Measurements from ENCODE around the gene SLC7A9. TPM values are rescaled to one million over a fixed set of nuclear protein-coding genes. Genes with fewer than 3 reads are reported as not detected.

SLC7A9 gene
- polyA plus RNA-seq, 1 donor, result 60.9 TPM

DNA sequence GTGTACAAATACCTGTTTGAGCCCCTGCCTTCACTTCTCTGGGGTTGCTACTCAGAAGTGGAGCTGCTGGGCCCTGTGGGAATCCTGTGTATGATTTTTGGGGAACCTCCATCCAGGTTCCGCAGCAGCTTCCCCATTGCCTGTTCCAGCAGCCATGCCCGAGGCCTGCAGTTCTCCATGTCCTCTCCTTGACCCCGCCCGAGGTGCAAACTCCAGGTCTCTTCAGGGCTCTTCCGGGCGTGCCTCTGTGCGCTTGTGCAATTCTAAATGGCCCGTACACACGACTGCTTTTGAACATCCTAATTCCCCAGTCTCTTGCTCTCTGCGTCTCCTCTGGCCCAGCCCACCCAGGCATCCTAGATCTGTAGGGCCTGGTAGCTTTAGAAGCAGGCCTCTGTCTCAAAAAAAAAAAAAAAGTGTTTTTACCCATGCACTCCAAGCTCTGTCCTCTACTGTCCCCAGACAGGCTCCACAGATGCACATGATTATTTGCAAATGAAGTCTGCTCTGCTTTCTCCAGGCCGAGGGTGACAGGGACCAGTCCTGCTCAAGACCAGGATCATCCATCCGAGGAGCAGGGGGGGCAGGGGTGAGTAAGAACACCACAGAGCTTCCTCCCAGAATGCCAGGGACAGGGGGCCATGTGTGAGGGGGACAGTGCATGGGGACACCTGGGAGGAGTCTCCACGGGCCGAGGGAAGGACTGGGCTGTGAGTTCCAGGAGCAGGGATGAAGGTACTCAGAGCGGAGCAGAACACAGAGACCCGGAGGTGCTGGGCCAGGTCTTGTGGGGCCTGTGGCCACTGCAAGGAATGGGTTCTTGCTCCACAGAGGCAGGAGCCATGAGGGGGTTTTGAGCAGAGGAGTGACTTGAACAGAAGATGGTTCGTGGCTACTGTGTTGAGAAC lies 51.7 kb downstream of the SLC7A9 start:
- Histone ChIP-seq H3K27ac (ENCODE audit: low read length) (no peak overlapping the region), H3K4me1 (ENCODE audit: control insufficient read depth, insufficient read depth, low read length) (peaks cover 3% of the 10 kb centered on the region), H3K4me3 (ENCODE audit: low read length) (no peak overlapping the region), H3K9me3 (ENCODE audit: control insufficient read depth, low read depth, low read length) (no peaks in the 10 kb centered on the region), H3K27me3 (ENCODE audit: control insufficient read depth, insufficient read depth, low read length) (no peaks in the 10 kb centered on the region), H3K36me3 (ENCODE audit: control insufficient read depth, insufficient read depth, low read length) (no peaks in the 10 kb centered on the region)
- 40% methylated on average over 2 of the region's 17 CpGs for WGBS (ENCODE audit: insufficient coverage, low lambda C conversion rate)
- DNase-seq, result peak; percentile 23 to 55

DNA sequence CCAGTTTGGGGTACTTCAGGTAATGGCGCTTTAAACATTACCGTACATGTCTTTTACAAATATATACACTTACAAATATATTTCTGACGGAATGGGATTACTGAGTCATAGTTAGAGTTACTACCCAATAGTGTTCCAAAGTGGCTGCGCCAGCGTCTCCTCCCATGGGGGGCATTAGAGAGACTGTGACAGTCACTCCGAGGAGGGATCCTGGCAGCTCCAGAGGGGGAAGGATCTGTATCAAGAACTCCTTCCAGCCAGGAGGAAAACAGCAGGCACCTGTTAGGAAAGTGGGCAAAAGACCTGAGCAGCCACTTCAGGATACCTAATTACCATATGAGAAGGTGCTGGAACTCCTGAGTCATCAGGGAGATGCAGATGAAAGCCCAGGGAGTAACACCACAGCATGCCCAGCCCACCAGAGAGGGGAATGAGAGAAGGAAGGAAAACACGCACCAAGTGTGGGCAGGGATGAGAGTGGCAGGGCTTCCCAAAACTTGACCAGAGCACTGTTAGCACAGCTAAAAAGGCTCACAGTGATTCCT lies 52.9 kb downstream of the SLC7A9 start:
- Histone ChIP-seq H3K4me3 (ENCODE audit: low read length) (no peak overlapping the region), H3K4me1 (ENCODE audit: control insufficient read depth, insufficient read depth, low read length) (peaks cover 2% of the 10 kb centered on the region), H3K27me3 (ENCODE audit: control insufficient read depth, insufficient read depth, low read length) (no peaks in the 10 kb centered on the region), H3K36me3 (ENCODE audit: control insufficient read depth, insufficient read depth, low read length) (no peaks in the 10 kb centered on the region), H3K27ac (ENCODE audit: low read length) (no peak overlapping the region), H3K9me3 (ENCODE audit: control insufficient read depth, low read depth, low read length) (no peaks in the 10 kb centered on the region)
- no peak for DNase-seq
- no CpG with 5 or more reads among the region's 7 CpGs for WGBS (ENCODE audit: insufficient coverage, low lambda C conversion rate)

- Histone ChIP-seq H3K4me1 (ENCODE audit: control insufficient read depth, insufficient read depth, low read length) (no peaks in the 10 kb centered on the region), H3K27ac (ENCODE audit: low read length) (no peak overlapping the region), H3K9me3 (ENCODE audit: control insufficient read depth, low read depth, low read length) (no peaks in the 10 kb centered on the region), H3K27me3 (ENCODE audit: control insufficient read depth, insufficient read depth, low read length) (no peaks in the 10 kb centered on the region), H3K4me3 (ENCODE audit: low read length) (no peak overlapping the region), H3K36me3 (ENCODE audit: control insufficient read depth, insufficient read depth, low read length) (no peaks in the 10 kb centered on the region)
- no peak for DNase-seq
- 100% methylated on average over 1 of the region's 6 CpGs for WGBS (ENCODE audit: insufficient coverage, low lambda C conversion rate)
Measured at GRCh38 chr19:32814624-32815023, 54.9 kb downstream of the SLC7A9 start.

DNA sequence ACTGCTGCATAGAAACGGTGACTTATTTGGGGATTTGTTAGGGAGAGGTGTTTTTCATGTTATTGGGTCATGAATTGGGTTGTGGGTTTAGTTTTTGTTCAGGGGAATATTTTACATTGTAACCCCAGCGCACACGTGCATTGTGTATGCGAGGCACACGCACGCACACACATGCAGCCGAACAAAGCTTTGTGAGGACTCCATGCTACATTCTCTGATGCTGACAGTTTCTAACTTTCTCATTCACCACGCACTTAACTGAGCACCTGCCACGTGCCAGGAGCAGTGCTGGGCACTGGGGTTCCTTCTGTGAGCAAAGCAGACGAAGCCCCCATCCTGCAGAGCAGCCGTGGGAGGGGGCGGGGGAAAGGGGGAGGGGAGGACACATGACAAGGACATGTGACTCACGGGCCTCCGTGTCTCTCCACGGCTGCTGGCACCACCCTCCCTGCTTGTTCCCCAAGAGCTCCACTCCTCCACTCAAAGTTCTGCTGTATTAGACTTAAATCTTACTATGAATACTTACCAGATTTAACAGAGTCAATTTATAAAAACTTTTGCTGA lies 55.6 kb downstream of the SLC7A9 start:
- Histone ChIP-seq H3K9me3 (ENCODE audit: control insufficient read depth, low read depth, low read length) (no peaks in the 10 kb centered on the region), H3K27me3 (ENCODE audit: control insufficient read depth, insufficient read depth, low read length) (no peaks in the 10 kb centered on the region)
- no peak for DNase-seq

DNA sequence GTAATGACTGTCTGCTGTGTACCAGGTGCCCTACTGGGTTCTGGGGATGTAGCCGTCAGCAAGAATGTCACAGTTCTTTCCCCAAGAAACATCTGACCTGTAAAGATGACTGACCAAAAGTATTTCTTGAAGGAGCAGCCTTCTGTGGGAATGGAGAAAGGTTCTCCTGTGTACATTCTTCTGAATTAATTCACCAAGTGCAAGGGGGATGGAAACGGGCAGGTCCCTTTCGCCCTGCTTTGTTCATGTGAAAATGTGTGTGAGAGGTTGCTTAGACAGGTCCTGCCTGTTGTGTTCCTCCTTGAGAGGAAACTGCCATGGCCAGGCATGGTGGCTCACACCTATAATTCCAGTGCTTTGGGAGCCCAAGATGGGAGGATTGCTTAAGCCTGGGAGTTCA lies 57.0 kb downstream of the SLC7A9 start:
- H3K9me3 ChIP-seq (ENCODE audit: control insufficient read depth, low read depth, low read length), result no peaks in the 10 kb centered on the region
- DNase-seq, result no peak
- H3K4me3 ChIP-seq (ENCODE audit: low read length), result no peak overlapping the region
- no peak overlapping the region for H3K27ac ChIP-seq (ENCODE audit: low read length)
- H3K36me3 ChIP-seq (ENCODE audit: control insufficient read depth, insufficient read depth, low read length), result no peaks in the 10 kb centered on the region
- no peaks in the 10 kb centered on the region for H3K27me3 ChIP-seq (ENCODE audit: control insufficient read depth, insufficient read depth, low read length)
- no CpG with 5 or more reads among the region's 3 CpGs for whole genome bisulfite sequencing (ENCODE audit: insufficient coverage, low lambda C conversion rate)
- H3K4me1 ChIP-seq (ENCODE audit: control insufficient read depth, insufficient read depth, low read length), result no peaks in the 10 kb centered on the region

More for the DNA sequence above, 55.6 kb downstream of the SLC7A9 start:
- Histone ChIP-seq H3K4me1 (ENCODE audit: control insufficient read depth, insufficient read depth, low read length) (no peaks in the 10 kb centered on the region), H3K36me3 (ENCODE audit: control insufficient read depth, insufficient read depth, low read length) (no peaks in the 10 kb centered on the region), H3K4me3 (ENCODE audit: low read length) (no peak overlapping the region), H3K27ac (ENCODE audit: low read length) (no peak overlapping the region)
- WGBS (ENCODE audit: insufficient coverage, low lambda C conversion rate), result no CpG with 5 or more reads among the region's 15 CpGs

- Histone ChIP-seq H3K4me1 (ENCODE audit: control insufficient read depth, insufficient read depth, low read length) (no peaks in the 10 kb centered on the region), H3K4me3 (ENCODE audit: low read length) (no peak overlapping the region), H3K27ac (ENCODE audit: low read length) (no peak overlapping the region), H3K9me3 (ENCODE audit: control insufficient read depth, low read depth, low read length) (no peaks in the 10 kb centered on the region), H3K27me3 (ENCODE audit: control insufficient read depth, insufficient read depth, low read length) (no peaks in the 10 kb centered on the region), H3K36me3 (ENCODE audit: control insufficient read depth, insufficient read depth, low read length) (no peaks in the 10 kb centered on the region)
- no peak for DNase-seq
- WGBS (ENCODE audit: insufficient coverage, low lambda C conversion rate), result 86% methylated on average over 1 of the region's 10 CpGs
Measured at GRCh38 chr19:32812036-32812435, 57.5 kb downstream of the SLC7A9 start.

- WGBS (ENCODE audit: insufficient coverage, low lambda C conversion rate), result 100% methylated on average over 1 of the region's 11 CpGs
- Histone ChIP-seq H3K27me3 (ENCODE audit: control insufficient read depth, insufficient read depth, low read length) (no peaks in the 10 kb centered on the region), H3K9me3 (ENCODE audit: control insufficient read depth, low read depth, low read length) (no peaks in the 10 kb centered on the region), H3K4me1 (ENCODE audit: control insufficient read depth, insufficient read depth, low read length) (no peaks in the 10 kb centered on the region), H3K36me3 (ENCODE audit: control insufficient read depth, insufficient read depth, low read length) (no peaks in the 10 kb centered on the region), H3K27ac (ENCODE audit: low read length) (no peak overlapping the region), H3K4me3 (ENCODE audit: low read length) (no peak overlapping the region)
- DNase-seq, result no peak
Measured at GRCh38 chr19:32811151-32811550, 58.4 kb downstream of the SLC7A9 start.

GRCh38 chr19:32810452-32810851 lies 59.1 kb downstream of the SLC7A9 start:
- Histone ChIP-seq H3K9me3 (ENCODE audit: control insufficient read depth, low read depth, low read length) (no peaks in the 10 kb centered on the region), H3K27me3 (ENCODE audit: control insufficient read depth, insufficient read depth, low read length) (no peaks in the 10 kb centered on the region), H3K27ac (ENCODE audit: low read length) (no peak overlapping the region), H3K4me1 (ENCODE audit: control insufficient read depth, insufficient read depth, low read length) (no peaks in the 10 kb centered on the region), H3K36me3 (ENCODE audit: control insufficient read depth, insufficient read depth, low read length) (no peaks in the 10 kb centered on the region), H3K4me3 (ENCODE audit: low read length) (no peak overlapping the region)
- no CpG with 5 or more reads among the region's 9 CpGs for WGBS (ENCODE audit: insufficient coverage, low lambda C conversion rate)
- DNase-seq, result no peak

DNA sequence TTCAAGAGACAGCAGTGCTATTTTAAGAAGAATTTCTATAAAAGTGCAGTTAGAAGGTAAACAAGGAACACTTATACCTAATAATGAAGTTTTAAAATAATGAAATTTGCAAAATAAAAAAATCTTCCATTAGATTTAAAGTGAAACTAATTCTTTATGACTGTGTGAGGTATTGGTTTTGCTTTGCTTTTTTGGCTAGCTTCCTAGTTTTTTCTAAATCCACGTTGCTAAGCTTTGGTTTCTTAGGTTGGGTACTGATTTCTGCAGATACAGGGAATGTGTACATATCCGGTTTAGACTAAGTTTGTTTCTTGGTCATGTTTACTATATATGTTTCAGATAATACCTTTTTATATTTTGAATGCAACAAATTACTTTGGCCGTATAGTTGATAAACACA lies 59.8 kb downstream of the SLC7A9 start:
- Histone ChIP-seq H3K4me3 (ENCODE audit: low read length) (no peak overlapping the region), H3K9me3 (ENCODE audit: control insufficient read depth, low read depth, low read length) (no peaks in the 10 kb centered on the region), H3K36me3 (ENCODE audit: control insufficient read depth, insufficient read depth, low read length) (no peaks in the 10 kb centered on the region), H3K27me3 (ENCODE audit: control insufficient read depth, insufficient read depth, low read length) (no peaks in the 10 kb centered on the region), H3K27ac (ENCODE audit: low read length) (no peak overlapping the region), H3K4me1 (ENCODE audit: control insufficient read depth, insufficient read depth, low read length) (no peaks in the 10 kb centered on the region)
- DNase-seq, result no peak
- 100% methylated on average over 1 of the region's 3 CpGs for WGBS (ENCODE audit: insufficient coverage, low lambda C conversion rate)

DNA sequence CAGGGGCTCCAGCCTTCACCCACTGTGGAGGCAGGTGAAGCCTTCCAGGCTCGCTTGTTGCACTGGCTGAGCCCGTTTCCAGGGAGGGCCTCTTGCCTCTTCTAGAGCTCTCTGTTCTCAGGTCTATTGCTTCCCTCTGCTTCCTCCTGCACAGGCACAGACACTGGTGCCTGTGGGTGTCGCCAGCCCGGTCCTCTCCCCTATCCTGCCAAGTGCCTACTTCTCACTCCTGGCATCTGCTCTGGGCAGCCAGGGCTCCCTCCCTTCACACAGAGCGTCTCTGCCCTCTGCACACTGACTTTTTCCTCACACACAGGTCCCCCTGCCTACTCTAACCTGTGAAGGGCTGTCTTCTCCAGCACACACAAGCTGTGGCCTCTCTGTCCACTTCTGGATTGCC lies 60.3 kb downstream of the SLC7A9 start:
- no peak overlapping the region for H3K4me3 ChIP-seq (ENCODE audit: low read length)
- no peaks in the 10 kb centered on the region for H3K4me1 ChIP-seq (ENCODE audit: control insufficient read depth, insufficient read depth, low read length)
- no CpG with 5 or more reads among the region's 5 CpGs for WGBS (ENCODE audit: insufficient coverage, low lambda C conversion rate)
- no peak for DNase-seq
- H3K36me3 ChIP-seq (ENCODE audit: control insufficient read depth, insufficient read depth, low read length), result no peaks in the 10 kb centered on the region
- no peaks in the 10 kb centered on the region for H3K9me3 ChIP-seq (ENCODE audit: control insufficient read depth, low read depth, low read length)
- H3K27ac ChIP-seq (ENCODE audit: low read length), result no peak overlapping the region
- H3K27me3 ChIP-seq (ENCODE audit: control insufficient read depth, insufficient read depth, low read length), result no peaks in the 10 kb centered on the region
